ENCODE data around the gene HOXB1.

HOXB1 gene

GRCh38 chr17:48490451-48490892 is 40.3 kb downstream of the HOXB1 start:
- Histone ChIP-seq H3K9me3 (ENCODE audit: severe bottlenecking) (peaks cover under 1% of the 10 kb centered on the region), H3K27me3 (ENCODE audit: insufficient read depth, low read depth, severe bottlenecking) (peaks cover 97% of the 10 kb centered on the region), H3K36me3 (no peaks in the 10 kb centered on the region), H3K27ac (no peak overlapping the region), H3K4me3 (ENCODE audit: low read depth, low read length) (no peak overlapping the region)
- no peak for DNase-seq
- no peak for TF ChIP-seq CTCF (IDR thresholded peaks at IDR 0.05; ENCODE audit: low read depth, low read length)

DNA sequence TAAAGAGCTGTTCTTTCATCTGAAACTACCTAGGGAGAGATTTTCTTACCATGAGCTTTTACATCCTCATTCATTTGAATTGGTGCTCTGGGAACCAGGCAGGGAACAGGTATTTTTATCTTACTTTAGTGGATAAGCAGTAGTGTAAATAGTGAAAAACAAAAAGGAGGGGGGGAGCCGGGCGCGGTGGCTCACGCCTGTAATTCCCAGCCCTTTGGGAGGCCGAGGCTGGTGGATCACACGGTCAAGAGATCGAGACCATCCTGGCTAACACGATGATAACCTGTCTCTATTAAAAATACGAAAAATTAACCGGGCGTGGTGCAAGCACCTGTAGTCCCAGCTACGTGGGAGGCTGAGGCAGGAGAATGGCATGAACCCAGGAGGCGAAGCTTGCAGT is 41.0 kb downstream of the HOXB1 start:
- H3K9me3 ChIP-seq (ENCODE audit: severe bottlenecking): peaks cover 4% of the 10 kb centered on the region
- DNase-seq: no peak
- TF ChIP-seq CTCF (IDR thresholded peaks at IDR 0.05; ENCODE audit: low read depth, low read length): no peak
- H3K27ac ChIP-seq: no peak overlapping the region
- H3K27me3 ChIP-seq (ENCODE audit: insufficient read depth, low read depth, severe bottlenecking): peaks cover 95% of the 10 kb centered on the region
- no peaks in the 10 kb centered on the region for H3K36me3 ChIP-seq
- H3K4me3 ChIP-seq (ENCODE audit: low read depth, low read length): no peak overlapping the region

- DNase-seq: no peak
- Histone ChIP-seq H3K9me3 (ENCODE audit: severe bottlenecking) (peaks cover 4% of the 10 kb centered on the region), H3K27me3 (ENCODE audit: insufficient read depth, low read depth, severe bottlenecking) (peaks cover 96% of the 10 kb centered on the region), H3K4me3 (ENCODE audit: low read depth, low read length) (no peak overlapping the region), H3K27ac (no peak overlapping the region), H3K36me3 (no peaks in the 10 kb centered on the region)
- no peak for TF ChIP-seq CTCF (IDR thresholded peaks at IDR 0.05; ENCODE audit: low read depth, low read length)
These were observed 42.2 kb downstream of the HOXB1 start for GRCh38 chr17:48488548-48489106.

DNA sequence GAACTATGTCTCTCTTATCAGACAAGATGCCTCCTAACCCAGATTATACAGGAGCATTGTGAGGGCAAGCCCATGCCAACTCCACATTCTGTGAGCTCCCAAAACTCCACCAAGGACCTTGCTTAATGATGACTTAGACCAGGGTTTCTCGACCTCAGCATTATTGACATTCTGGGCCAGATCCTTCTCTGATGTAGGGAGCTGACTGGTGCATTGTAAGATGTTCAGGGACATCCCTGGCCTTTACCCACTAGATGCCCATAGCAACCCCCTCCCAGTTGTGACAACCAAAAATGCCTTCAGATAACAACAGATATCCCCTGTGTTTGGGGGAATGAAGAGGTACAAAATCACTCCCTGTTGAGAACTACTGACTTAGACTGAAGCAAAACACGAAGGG is 43.6 kb downstream of the HOXB1 start:
- H3K9me3 ChIP-seq (ENCODE audit: severe bottlenecking): peaks cover 4% of the 10 kb centered on the region
- no peaks in the 10 kb centered on the region for H3K36me3 ChIP-seq
- H3K27me3 ChIP-seq (ENCODE audit: insufficient read depth, low read depth, severe bottlenecking): peaks cover 96% of the 10 kb centered on the region
- DNase-seq: no peak
- no peak for TF ChIP-seq CTCF (IDR thresholded peaks at IDR 0.05; ENCODE audit: low read depth, low read length)
- no peak overlapping the region for H3K27ac ChIP-seq
- H3K4me3 ChIP-seq (ENCODE audit: low read depth, low read length): no peak overlapping the region

- Histone ChIP-seq H3K36me3 (no peaks in the 10 kb centered on the region), H3K9me3 (ENCODE audit: severe bottlenecking) (peaks cover 4% of the 10 kb centered on the region), H3K27ac (no peak overlapping the region), H3K4me3 (ENCODE audit: low read depth, low read length) (no peak overlapping the region), H3K27me3 (ENCODE audit: insufficient read depth, low read depth, severe bottlenecking) (peaks cover 98% of the 10 kb centered on the region)
- no peak for TF ChIP-seq CTCF (IDR thresholded peaks at IDR 0.05; ENCODE audit: low read depth, low read length)
- no peak for DNase-seq
These were observed 44.3 kb downstream of the HOXB1 start for GRCh38 chr17:48486557-48486956.

DNA sequence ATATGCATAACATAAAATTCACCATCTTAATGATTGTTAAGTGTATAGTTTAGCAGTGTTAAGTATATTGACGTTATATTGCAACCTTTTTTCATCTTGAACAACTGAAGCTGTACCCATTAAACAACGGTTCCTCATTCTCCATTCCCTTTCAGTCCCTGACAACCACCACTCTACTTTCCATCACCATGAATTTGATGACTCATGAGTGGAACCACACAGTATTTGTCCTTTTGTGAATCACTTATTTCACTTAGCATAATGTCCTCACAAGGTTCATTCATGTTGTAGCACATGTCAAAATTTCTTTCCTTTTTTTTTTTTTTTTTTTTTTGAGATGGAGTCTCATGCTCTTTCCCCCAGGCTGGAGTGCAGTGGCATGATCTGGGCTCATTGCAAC is 46.0 kb downstream of the HOXB1 start:
- no peak overlapping the region for H3K4me3 ChIP-seq (ENCODE audit: low read depth, low read length)
- peaks cover 4% of the 10 kb centered on the region for H3K9me3 ChIP-seq (ENCODE audit: severe bottlenecking)
- no peak for TF ChIP-seq CTCF (IDR thresholded peaks at IDR 0.05; ENCODE audit: low read depth, low read length)
- no peaks in the 10 kb centered on the region for H3K36me3 ChIP-seq
- H3K27ac ChIP-seq: no peak overlapping the region
- no peak for DNase-seq
- peaks cover 97% of the 10 kb centered on the region for H3K27me3 ChIP-seq (ENCODE audit: insufficient read depth, low read depth, severe bottlenecking)
